Loucy (cell line): ENCODE measurements around the gene DSCAML1.

ENCODE experiments used
- H2AFZ ChIP-seq: fragments of 200-600 bp; sonication (generic); 2 replicates; pipeline ENCODE4 v1.6.0; 2016; ENCODE audit warnings: antibody characterized with exemption, mild to moderate bottlenecking, low read length, moderate library complexity
- H3F3A ChIP-seq: fragments of 200-600 bp; 2 replicates; pipeline ENCODE4 v1.6.0; 2016; ENCODE audit warnings: antibody characterized with exemption, low read depth, mild to moderate bottlenecking
- H3K27me3 ChIP-seq: fragments of 200-600 bp; sonication (generic); 2 replicates; pipeline ENCODE4 v1.6.1; 2014; ENCODE audit warnings: low read length, mild to moderate bottlenecking; ENCODE audit not compliant: insufficient read depth, poor library complexity, severe bottlenecking
- H3K36me3 ChIP-seq: fragments of 200-600 bp; sonication (generic); 2 replicates; pipeline ENCODE4 v1.6.1; 2016; ENCODE audit warnings: low read length; ENCODE audit not compliant: insufficient read depth
- H3K4me1 ChIP-seq: fragments of 200-600 bp; sonication (generic); 2 replicates; pipeline ENCODE4 v1.5.1; 2014; ENCODE audit warnings: low read length, mild to moderate bottlenecking; ENCODE audit not compliant: insufficient read depth, poor library complexity, severe bottlenecking
- H3K4me2 ChIP-seq: fragments of 200-600 bp; sonication (generic); 2 replicates; pipeline ENCODE4 v1.6.0; 2014; ENCODE audit warnings: antibody characterized with exemption, low read length, low read depth, mild to moderate bottlenecking; ENCODE audit not compliant: poor library complexity, severe bottlenecking
- H3K4me3 ChIP-seq: fragments of 200-600 bp; sonication (generic); 2 replicates; pipeline ENCODE4 v1.5.1; 2014; ENCODE audit warnings: low read length, mild to moderate bottlenecking, mixed read lengths; ENCODE audit not compliant: poor library complexity, severe bottlenecking
- H3K79me2 ChIP-seq: fragments of 200-600 bp; sonication (generic); 2 replicates; pipeline ENCODE4 v1.6.1; 2014; ENCODE audit warnings: low read length; ENCODE audit not compliant: insufficient read depth
- H3K9ac ChIP-seq: fragments of 200-600 bp; sonication (generic); 2 replicates; pipeline ENCODE4 v1.6.0; 2014; ENCODE audit warnings: mild to moderate bottlenecking, low read depth, low read length, moderate library complexity; ENCODE audit not compliant: poor library complexity, severe bottlenecking
- H3K9me2 ChIP-seq: fragments of 200-600 bp; sonication (generic); replicated peaks from 2 replicates; pipeline ENCODE4 v1.6.1; 2016; ENCODE audit warnings: low read depth, low read length, mixed read lengths
- H3K9me3 ChIP-seq: fragments of 200-600 bp; sonication (generic); 2 replicates; pipeline ENCODE4 v1.6.1; 2014; ENCODE audit warnings: mild to moderate bottlenecking, antibody characterized with exemption, low read length, low read depth; ENCODE audit not compliant: insufficient read depth
- H4K20me1 ChIP-seq: fragments of 200-600 bp; sonication (generic); 2 replicates; pipeline ENCODE4 v1.6.0; 2014; ENCODE audit warnings: antibody characterized with exemption, low read length, mild to moderate bottlenecking; ENCODE audit not compliant: insufficient read depth, poor library complexity, severe bottlenecking
- CTCF ChIP-seq: fragments of 200-600 bp; sonication (generic); conservative IDR thresholded peaks from 2 replicates; pipeline ENCODE4 v1.5.1; 2014; ENCODE audit warnings: mild to moderate bottlenecking, antibody characterized with exemption, low read length
- EZH2phosphoT487 ChIP-seq: fragments of 200-600 bp; IDR thresholded peaks from 2 replicates; pipeline ENCODE4 v1.6.1; 2018; ENCODE audit warnings: antibody characterized with exemption, mild to moderate bottlenecking, moderate library complexity, borderline replicate concordance

DSCAML1 gene

GRCh38 chr11:117610901-117611300, 186.1 kb downstream of the DSCAML1 start:
- H3K9me2 ChIP-seq, result no peaks in the 10 kb centered on the region
- no peak overlapping the region for H2AFZ ChIP-seq
- no peaks in the 10 kb centered on the region for H3K4me1 ChIP-seq
- no peaks in the 10 kb centered on the region for H4K20me1 ChIP-seq
- no peaks in the 10 kb centered on the region for H3F3A ChIP-seq
- no peak overlapping the region for H3K4me3 ChIP-seq
- H3K27me3 ChIP-seq, result no peaks in the 10 kb centered on the region
- no peaks in the 10 kb centered on the region for H3K36me3 ChIP-seq
- no peaks in the 10 kb centered on the region for H3K79me2 ChIP-seq
- TF ChIP-seq CTCF (no peak), EZH2phosphoT487 (no peak)
- H3K9ac ChIP-seq, result no peak overlapping the region
- H3K4me2 ChIP-seq, result no peak overlapping the region
- H3K9me3 ChIP-seq, result no peaks in the 10 kb centered on the region

GRCh38 chr11:117610045-117610444, 187.0 kb downstream of the DSCAML1 start:
- Histone ChIP-seq H3K27me3 (no peaks in the 10 kb centered on the region), H4K20me1 (no peaks in the 10 kb centered on the region), H3K79me2 (no peaks in the 10 kb centered on the region), H3K9ac (no peak overlapping the region), H2AFZ (no peak overlapping the region), H3K36me3 (no peaks in the 10 kb centered on the region), H3K4me2 (no peak overlapping the region), H3F3A (no peaks in the 10 kb centered on the region), H3K9me2 (no peaks in the 10 kb centered on the region), H3K9me3 (no peaks in the 10 kb centered on the region), H3K4me3 (no peak overlapping the region), H3K4me1 (no peaks in the 10 kb centered on the region)
- TF ChIP-seq CTCF, result no peak
- no peak for TF ChIP-seq EZH2phosphoT487

- no peaks in the 10 kb centered on the region for H4K20me1 ChIP-seq
- no peaks in the 10 kb centered on the region for H3K9me2 ChIP-seq
- no peak overlapping the region for H3K9ac ChIP-seq
- no peaks in the 10 kb centered on the region for H3K79me2 ChIP-seq
- no peaks in the 10 kb centered on the region for H3F3A ChIP-seq
- H3K4me1 ChIP-seq, result no peaks in the 10 kb centered on the region
- H3K4me2 ChIP-seq, result no peak overlapping the region
- no peaks in the 10 kb centered on the region for H3K36me3 ChIP-seq
- H2AFZ ChIP-seq, result no peak overlapping the region
- no peaks in the 10 kb centered on the region for H3K27me3 ChIP-seq
- no peak overlapping the region for H3K4me3 ChIP-seq
- no peaks in the 10 kb centered on the region for H3K9me3 ChIP-seq
- TF ChIP-seq CTCF (no peak), EZH2phosphoT487 (no peak)
These were observed 189.6 kb downstream of the DSCAML1 start for GRCh38 chr11:117607449-117607848.
